Activated CD8-positive, alpha-beta T cell treated with anti-CD3 and anti-CD28 coated beads, Interleukin-2, amount 10 ng/mL, durations not matched to agents 7 days and 5 days (primary cell): ENCODE measurements around the gene DTNB. TPM values are rescaled to one million over a fixed set of nuclear protein-coding genes. Genes with fewer than 3 reads are reported as not detected.
A peak's percentile ranks its signal among the peaks of the same experiment; 100 is the strongest.
"Not testable (repeated sequence)": the region's sequence is repeated elsewhere in the genome, so short reads cannot be mapped to it uniquely, and the experiment has no call there.

Experiments used
- ATAC-seq: fragments of 150-1000 bp; cut with Tn5 transposase; one replicate; pipeline ENCODE4 v1.10.0; 2021; ENCODE audit warnings: moderate library complexity
- CTCF ChIA-PET: fragments of 350-600 bp; sonication (Branson Sonifier 250); formaldehyde crosslinking; loops from one replicate; lab custom pipeline; 2021; ENCODE audit warnings: antibody characterized with exemption; lab: Charles Lee
- POLR2A ChIA-PET: fragments of 350-600 bp; sonication (Branson Sonifier 250); formaldehyde crosslinking; loops from one replicate; lab custom pipeline; 2021; ENCODE audit warnings: antibody characterized with exemption; lab: Charles Lee
- DNase-seq: peaks from one replicate; pipeline ENCODE4 v3.0.0-alpha.2; 2020
- H3K27ac Mint-ChIP-seq: one replicate; pipeline ENCODE4 v1.8.0; 2021; ENCODE audit warnings: mild to moderate bottlenecking, mixed read lengths
- H3K27me3 Mint-ChIP-seq: one replicate; pipeline ENCODE4 v1.8.0; 2021; ENCODE audit warnings: low read depth, mixed read lengths
- H3K36me3 Mint-ChIP-seq: one replicate; pipeline ENCODE4 v1.8.0; 2021; ENCODE audit warnings: low read depth, mixed read lengths
- H3K4me1 Mint-ChIP-seq: one replicate; pipeline ENCODE4 v1.8.0; 2021; ENCODE audit warnings: low read depth, mixed read lengths
- H3K4me3 Mint-ChIP-seq: one replicate; pipeline ENCODE4 v1.8.0; 2021; ENCODE audit warnings: mild to moderate bottlenecking, mixed read lengths
- H3K9me3 Mint-ChIP-seq: one replicate; pipeline ENCODE4 v1.8.0; 2022; ENCODE audit warnings: mixed read lengths; ENCODE audit not compliant: insufficient read depth
- total RNA-seq, 2 experiments: library from RNA; stranded (reverse); gene quantifications; one replicate each; pipeline ENCODE4 v1.2.3, GENCODE V29; 2021

DTNB gene
- total RNA-seq, 2 experiments from 2014 or later, result 29.2 to 31.2 TPM

- Mint-ChIP-seq H3K27me3 (no peaks in the 10 kb centered on the region), H3K4me1 (peaks cover 6% of the 10 kb centered on the region), H3K27ac (no peak overlapping the region), H3K36me3 (no peaks in the 10 kb centered on the region), H3K9me3 (no peaks in the 10 kb centered on the region), H3K4me3 (no peak overlapping the region)
- POLR2A ChIA-PET, result no interaction called here
- ATAC-seq (no peak), DNase-seq (no peak)
- CTCF ChIA-PET, result no interaction called here
These were observed 132.0 kb downstream of the DTNB start for GRCh38 chr2:25541378-25541777.

GRCh38 chr2:25539136-25539535, 134.2 kb downstream of the DTNB start:
- Mint-ChIP-seq H3K27ac (no peak overlapping the region), H3K36me3 (peaks cover 1% of the 10 kb centered on the region), H3K27me3 (no peaks in the 10 kb centered on the region), H3K9me3 (no peaks in the 10 kb centered on the region), H3K4me1 (peaks cover 2% of the 10 kb centered on the region), H3K4me3 (no peak overlapping the region)
- ATAC-seq (no peak), DNase-seq (no peak)
- CTCF ChIA-PET, result no interaction called here
- POLR2A ChIA-PET, result no interaction called here

- CTCF ChIA-PET, result interaction anchor here (0.9 kb wide), 1 partner anchor 175 kb away, joined by 3 read pairs; no protein-coding TSS in a partner anchor
- DNase-seq, result no peak
- H3K27ac Mint-ChIP-seq, result peak overlapping the region; percentile 6
- H3K4me1 Mint-ChIP-seq, result no peaks in the 10 kb centered on the region
- no peak for ATAC-seq
- peaks cover 3% of the 10 kb centered on the region for H3K36me3 Mint-ChIP-seq
- no peaks in the 10 kb centered on the region for H3K9me3 Mint-ChIP-seq
- no peak overlapping the region for H3K4me3 Mint-ChIP-seq
- POLR2A ChIA-PET, result no interaction called here
- no peaks in the 10 kb centered on the region for H3K27me3 Mint-ChIP-seq
These were observed 135.9 kb downstream of the DTNB start for GRCh38 chr2:25537526-25537925.

GRCh38 chr2:25535411-25536289, 137.7 kb downstream of the DTNB start:
- DNase-seq, H3K36me3 Mint-ChIP-seq, H3K4me3 Mint-ChIP-seq, H3K27me3 Mint-ChIP-seq, CTCF ChIA-PET, H3K27ac Mint-ChIP-seq, H3K9me3 Mint-ChIP-seq, ATAC-seq, POLR2A ChIA-PET: not testable (repeated sequence)
- H3K4me1 Mint-ChIP-seq, result peaks cover 10% of the 10 kb centered on the region

GRCh38 chr2:25534937-25535336, 138.4 kb downstream of the DTNB start:
- CTCF ChIA-PET, ATAC-seq, H3K27me3 Mint-ChIP-seq, H3K4me3 Mint-ChIP-seq, POLR2A ChIA-PET, H3K9me3 Mint-ChIP-seq, DNase-seq, H3K27ac Mint-ChIP-seq, H3K36me3 Mint-ChIP-seq: not testable (repeated sequence)
- H3K4me1 Mint-ChIP-seq, result peaks cover 10% of the 10 kb centered on the region

GRCh38 chr2:25534455-25534854, 138.9 kb downstream of the DTNB start:
- H3K4me3 Mint-ChIP-seq, result no peak overlapping the region

GRCh38 chr2:25533771-25534170, 139.6 kb downstream of the DTNB start:
- H3K9me3 Mint-ChIP-seq, H3K27ac Mint-ChIP-seq, DNase-seq, POLR2A ChIA-PET, ATAC-seq, H3K36me3 Mint-ChIP-seq, H3K4me3 Mint-ChIP-seq, H3K27me3 Mint-ChIP-seq: not testable (repeated sequence)
- CTCF ChIA-PET, result interaction anchor here (0.8 kb wide), 1 partner anchor 25 kb away, joined by 3 read pairs; no protein-coding TSS in a partner anchor
- H3K4me1 Mint-ChIP-seq, result peaks cover 10% of the 10 kb centered on the region

More at GRCh38 chr2:25534455-25534854, 138.9 kb downstream of the DTNB start:
- no peak overlapping the region for H3K27ac Mint-ChIP-seq
- DNase-seq, result no peak
- no peaks in the 10 kb centered on the region for H3K27me3 Mint-ChIP-seq
- H3K9me3 Mint-ChIP-seq, result no peaks in the 10 kb centered on the region
- H3K36me3 Mint-ChIP-seq, result peaks cover 7% of the 10 kb centered on the region
- POLR2A ChIA-PET, result no interaction called here
- peaks cover 10% of the 10 kb centered on the region for H3K4me1 Mint-ChIP-seq
- no peak for ATAC-seq
- CTCF ChIA-PET, result no interaction called here

- DNase-seq, result no peak
- CTCF ChIA-PET, result no interaction called here
- H3K4me3 Mint-ChIP-seq, result no peak overlapping the region
- POLR2A ChIA-PET, result no interaction called here
- H3K9me3 Mint-ChIP-seq, result no peaks in the 10 kb centered on the region
- H3K36me3 Mint-ChIP-seq, result peaks cover 7% of the 10 kb centered on the region
- H3K27me3 Mint-ChIP-seq, result no peaks in the 10 kb centered on the region
- no peak for ATAC-seq
- peaks cover 10% of the 10 kb centered on the region for H3K4me1 Mint-ChIP-seq
- no peak overlapping the region for H3K27ac Mint-ChIP-seq
These were observed 140.9 kb downstream of the DTNB start for GRCh38 chr2:25532521-25532920.

GRCh38 chr2:25529034-25529433, 144.3 kb downstream of the DTNB start:
- H3K36me3 Mint-ChIP-seq, result peaks cover 4% of the 10 kb centered on the region
- ATAC-seq (no peak), DNase-seq (no peak)
- no peak overlapping the region for H3K27ac Mint-ChIP-seq
- ChIA-PET POLR2A (no interaction called here), CTCF (interaction anchor here (0.8 kb wide), 1 partner anchor 167 kb away, joined by 4 read pairs; no protein-coding TSS in a partner anchor)
- no peaks in the 10 kb centered on the region for H3K27me3 Mint-ChIP-seq
- peaks cover 10% of the 10 kb centered on the region for H3K4me1 Mint-ChIP-seq
- no peaks in the 10 kb centered on the region for H3K9me3 Mint-ChIP-seq
- H3K4me3 Mint-ChIP-seq, result no peak overlapping the region

- no peaks in the 10 kb centered on the region for H3K27me3 Mint-ChIP-seq
- H3K36me3 Mint-ChIP-seq, result peaks cover 3% of the 10 kb centered on the region
- H3K4me1 Mint-ChIP-seq, result peaks cover 10% of the 10 kb centered on the region
- H3K27ac Mint-ChIP-seq, result no peak overlapping the region
- H3K4me3 Mint-ChIP-seq, result no peak overlapping the region
- CTCF ChIA-PET, result interaction anchor here (0.8 kb wide), 1 partner anchor 166 kb away, joined by 4 read pairs; no protein-coding TSS in a partner anchor
- POLR2A ChIA-PET, result no interaction called here
- ATAC-seq (no peak), DNase-seq (no peak)
- no peaks in the 10 kb centered on the region for H3K9me3 Mint-ChIP-seq
These were observed 145.2 kb downstream of the DTNB start for GRCh38 chr2:25528173-25528572.

- POLR2A ChIA-PET, result no interaction called here
- Mint-ChIP-seq H3K36me3 (no peaks in the 10 kb centered on the region), H3K27ac (no peak overlapping the region), H3K4me1 (peaks cover 9% of the 10 kb centered on the region), H3K9me3 (no peaks in the 10 kb centered on the region), H3K27me3 (no peaks in the 10 kb centered on the region), H3K4me3 (no peak overlapping the region)
- DNase-seq (no peak), ATAC-seq (no peak)
- CTCF ChIA-PET, result interaction anchor here (1.8 to 2.2 kb wide), 2 partner anchors 162 to 215 kb away, joined by 5 to 9 read pairs; no protein-coding TSS in a partner anchor
These were observed 148.9 kb downstream of the DTNB start for GRCh38 chr2:25524507-25524906.

- POLR2A ChIA-PET, result interaction anchor here (0.6 to 1.3 kb wide), 2 partner anchors 161 to 355 kb away, joined by 3 to 5 read pairs; partner anchors contain the start of gene ASXL2
- DNase-seq, result no peak
- Mint-ChIP-seq H3K4me3 (no peak overlapping the region), H3K9me3 (no peaks in the 10 kb centered on the region), H3K27me3 (no peaks in the 10 kb centered on the region), H3K4me1 (peaks cover 9% of the 10 kb centered on the region), H3K36me3 (no peaks in the 10 kb centered on the region), H3K27ac (no peak overlapping the region)
- CTCF ChIA-PET, result interaction anchor here (0.8 kb wide), 1 partner anchor 161 kb away, joined by 4 read pairs; no protein-coding TSS in a partner anchor
- no peak for ATAC-seq
These were observed 150.3 kb downstream of the DTNB start for GRCh38 chr2:25523060-25523459.
